ENCODE measurements around the gene CACNA1A. TPM values are rescaled to one million over a fixed set of nuclear protein-coding genes. Genes with fewer than 3 reads are reported as not detected.

CACNA1A gene
- total RNA-seq, 2 experiments from 2014 or later: 0.30 to 0.45 TPM

GRCh38 chr19:13299838-13300237 lies 206.4 kb downstream of the CACNA1A start:
- ATAC-seq (ENCODE audit: poor library complexity) (no peak), DNase-seq (no peak)
- ChIA-PET POLR2A (interaction anchor here (0.5 kb wide), 1 partner anchor 409 kb away, joined by 3 read pairs; no protein-coding TSS in a partner anchor), CTCF (no interaction called here)
- no peak overlapping the region for H3K4me3 ChIP-seq (ENCODE audit: low read length)
- H3K4me1 ChIP-seq (ENCODE audit: insufficient read depth, low read length): peaks cover 2% of the 10 kb centered on the region
- Mint-ChIP-seq H3K36me3 (ENCODE audit: low read depth) (no peaks in the 10 kb centered on the region), H3K9me3 (no peaks in the 10 kb centered on the region), H3K4me3 (no peak overlapping the region), H3K27me3 (peaks cover 70% of the 10 kb centered on the region), H3K27ac (no peak overlapping the region), H3K4me1 (ENCODE audit: low read depth) (peaks cover 7% of the 10 kb centered on the region)
- intact Hi-C loops (cut with DNase I, micrococcal nuclease): no loop called here
- no peaks in the 10 kb centered on the region for H3K36me3 ChIP-seq (ENCODE audit: insufficient read depth, low read length)
- no peaks in the 10 kb centered on the region for H3K9me3 ChIP-seq (ENCODE audit: control insufficient read depth in 1 of 2, insufficient read depth in 1 of 2, low read length in 2 of 2)
- H3K27ac ChIP-seq (ENCODE audit: low read depth in 1 of 2, low read length in 2 of 2): no peak overlapping the region
- H3K27me3 ChIP-seq (ENCODE audit: control insufficient read depth in 1 of 2, insufficient read depth in 2 of 2, low read length in 2 of 2): peaks cover 12 to 21% of the 10 kb centered on the region in 2 experiments
- TF ChIP-seq CTCF (IDR thresholded peaks at IDR 0.05): no peak

GRCh38 chr19:13298565-13299481 lies 207.5 kb downstream of the CACNA1A start:
- no peaks in the 10 kb centered on the region for H3K9me3 Mint-ChIP-seq
- H3K4me1 Mint-ChIP-seq (ENCODE audit: low read depth): peaks cover 7% of the 10 kb centered on the region
- no peak overlapping the region for H3K27ac Mint-ChIP-seq
- Histone ChIP-seq H3K9me3 (ENCODE audit: control insufficient read depth in 1 of 2, insufficient read depth in 1 of 2, low read length in 2 of 2) (no peaks in the 10 kb centered on the region), H3K27ac (ENCODE audit: low read depth in 1 of 2, low read length in 2 of 2) (no peak overlapping the region), H3K4me3 (ENCODE audit: low read length) (no peak overlapping the region), H3K36me3 (ENCODE audit: insufficient read depth, low read length) (no peaks in the 10 kb centered on the region), H3K4me1 (ENCODE audit: insufficient read depth, low read length) (no peaks in the 10 kb centered on the region), H3K27me3 (ENCODE audit: control insufficient read depth in 1 of 2, insufficient read depth in 2 of 2, low read length in 2 of 2) (peaks cover 10 to 21% of the 10 kb centered on the region in 2 experiments)
- peaks cover 65% of the 10 kb centered on the region for H3K27me3 Mint-ChIP-seq
- no peaks in the 10 kb centered on the region for H3K36me3 Mint-ChIP-seq (ENCODE audit: low read depth)
- no peak for TF ChIP-seq CTCF (IDR thresholded peaks at IDR 0.05)
- ATAC-seq (ENCODE audit: poor library complexity) (no peak), DNase-seq (no peak)
- intact Hi-C loops (cut with DNase I, micrococcal nuclease): no loop called here
- H3K4me3 Mint-ChIP-seq: no peak overlapping the region
- ChIA-PET POLR2A (no interaction called here), CTCF (no interaction called here)

GRCh38 chr19:13297023-13297422 lies 209.3 kb downstream of the CACNA1A start:
- CTCF ChIA-PET: no interaction called here
- H3K27ac Mint-ChIP-seq: no peak overlapping the region
- no peak for DNase-seq

More at GRCh38 chr19:13297023-13297422, 209.3 kb downstream of the CACNA1A start:
- Mint-ChIP-seq H3K4me1 (ENCODE audit: low read depth) (peaks cover 7% of the 10 kb centered on the region), H3K27me3 (peaks cover 48% of the 10 kb centered on the region), H3K36me3 (ENCODE audit: low read depth) (no peaks in the 10 kb centered on the region), H3K4me3 (no peak overlapping the region), H3K9me3 (no peaks in the 10 kb centered on the region)
- Histone ChIP-seq H3K4me1 (ENCODE audit: insufficient read depth, low read length) (no peaks in the 10 kb centered on the region), H3K9me3 (ENCODE audit: control insufficient read depth in 1 of 2, insufficient read depth in 1 of 2, low read length in 2 of 2) (no peaks in the 10 kb centered on the region), H3K27ac (ENCODE audit: low read depth in 1 of 2, low read length in 2 of 2) (no peak overlapping the region), H3K27me3 (ENCODE audit: control insufficient read depth in 1 of 2, insufficient read depth in 2 of 2, low read length in 2 of 2) (peaks cover 7 to 17% of the 10 kb centered on the region in 2 experiments), H3K36me3 (ENCODE audit: insufficient read depth, low read length) (no peaks in the 10 kb centered on the region), H3K4me3 (ENCODE audit: low read length) (no peak overlapping the region)
- no peak for TF ChIP-seq CTCF (IDR thresholded peaks at IDR 0.05)
- intact Hi-C loops (cut with DNase I, micrococcal nuclease): no loop called here
- POLR2A ChIA-PET: no interaction called here
- no peak for ATAC-seq (ENCODE audit: poor library complexity)
